Uterus (tissue), 4 donors: ENCODE results near the gene SMIM7. TPM values are rescaled to one million over a fixed set of nuclear protein-coding genes. Genes with fewer than 3 reads are reported as not detected.

Experiments used
- DNase-seq, 2 donors: peaks; one replicate each; pipeline ENCODE4 v3.0.0-alpha.2; 2019 to 2020
- H3K27ac ChIP-seq, 2 donors: fragments of 200-600 bp; sonication (generic); 1 replicate in 1 of 2; 2 replicates in 1 of 2; pipeline ENCODE4 v1.5.1; 2016 to 2018
- H3K27me3 ChIP-seq, 2 donors: fragments of 200-600 bp; sonication (generic); one replicate each; pipeline ENCODE4 v1.5.1; 2018 to 2019; ENCODE audit warnings: control low read depth in 1 of 2
- H3K36me3 ChIP-seq, 2 donors: fragments of 200-600 bp; sonication (generic); one replicate each; pipeline ENCODE4 v1.5.1; 2019; ENCODE audit warnings: control low read depth in 1 of 2
- H3K4me1 ChIP-seq, 2 donors: fragments of 200-600 bp; sonication (generic); one replicate each; pipeline ENCODE4 v1.5.1; 2018 to 2019; ENCODE audit warnings: control low read depth in 1 of 2
- H3K4me3 ChIP-seq, 2 donors: fragments of 200-600 bp; sonication (generic); 1 replicate in 1 of 2; 2 replicates in 1 of 2; pipeline ENCODE4 v1.5.1; 2018 to 2019; ENCODE audit warnings: mild to moderate bottlenecking in 1 of 2
- H3K9me3 ChIP-seq, 2 donors: fragments of 200-600 bp; sonication (generic); one replicate each; pipeline ENCODE4 v1.5.1; 2019; ENCODE audit warnings: control low read depth in 1 of 2
- POLR2A ChIP-seq, 2 donors: fragments of 450-650 bp; IDR thresholded peaks; one replicate each; pipeline ENCODE4 v1.6.1; 2016; ENCODE audit warnings: antibody characterized with exemption in 2 of 2, mild to moderate bottlenecking in 1 of 2, moderate library complexity in 1 of 2
- intact Hi-C: fragments of 100-400 bp; cut with DNase I; formaldehyde crosslinking; loops from one replicate; pipeline ENCODE4 v1.15.1; 2023; ENCODE audit warnings: low total_unique reads
- total RNA-seq, 4 donors: library from RNA; depleted of rRNA in 3 of 4; stranded (reverse); fragments of >200 nt in 3 of 4; gene quantifications; one replicate each; pipeline versions ENCODE4 v1.1.0 to v1.2.4, GENCODE V29; 2014 to 2023
- TF ChIP-seq, protein P1 (sequence below), 4 experiments: fragments of 200-600 bp in 2 of 4; fragments of 450-650 bp in 2 of 4; sonication (generic) in 2 of 4; IDR thresholded peaks; one replicate each; pipeline ENCODE4 v1.5.1; 2016 to 2019; ENCODE audit warnings: antibody characterized with exemption in 4 of 4, mild to moderate bottlenecking in 2 of 4, moderate library complexity in 1 of 4
- donor health status: DM: yes; HTN: yes; CAD: no.

Gene SMIM7
- total RNA-seq, 4 donors from 2014 or later = 26.6 to 144 (median 85.0) TPM

DNA sequence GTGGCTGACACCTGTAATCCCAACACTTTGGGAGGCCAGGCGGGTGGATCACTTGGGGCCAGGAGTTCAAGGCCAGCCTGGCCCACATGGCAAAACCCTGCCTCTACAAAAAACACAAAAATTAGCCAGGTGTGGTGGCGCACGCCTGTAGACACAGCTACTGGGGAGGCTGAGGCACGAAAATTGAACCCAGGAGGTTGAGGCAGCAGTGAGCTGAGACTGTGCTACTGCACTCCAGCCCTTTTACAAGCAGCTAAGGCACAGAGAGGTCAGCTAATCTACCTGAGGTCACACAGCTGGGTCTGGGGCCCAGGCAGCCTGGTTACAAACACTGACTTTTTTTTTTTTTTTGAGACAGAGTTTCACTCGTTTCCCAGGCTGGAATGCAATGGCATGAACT, 59.1 kb downstream of the SMIM7 start:
- TF ChIP-seq, protein P1, sequence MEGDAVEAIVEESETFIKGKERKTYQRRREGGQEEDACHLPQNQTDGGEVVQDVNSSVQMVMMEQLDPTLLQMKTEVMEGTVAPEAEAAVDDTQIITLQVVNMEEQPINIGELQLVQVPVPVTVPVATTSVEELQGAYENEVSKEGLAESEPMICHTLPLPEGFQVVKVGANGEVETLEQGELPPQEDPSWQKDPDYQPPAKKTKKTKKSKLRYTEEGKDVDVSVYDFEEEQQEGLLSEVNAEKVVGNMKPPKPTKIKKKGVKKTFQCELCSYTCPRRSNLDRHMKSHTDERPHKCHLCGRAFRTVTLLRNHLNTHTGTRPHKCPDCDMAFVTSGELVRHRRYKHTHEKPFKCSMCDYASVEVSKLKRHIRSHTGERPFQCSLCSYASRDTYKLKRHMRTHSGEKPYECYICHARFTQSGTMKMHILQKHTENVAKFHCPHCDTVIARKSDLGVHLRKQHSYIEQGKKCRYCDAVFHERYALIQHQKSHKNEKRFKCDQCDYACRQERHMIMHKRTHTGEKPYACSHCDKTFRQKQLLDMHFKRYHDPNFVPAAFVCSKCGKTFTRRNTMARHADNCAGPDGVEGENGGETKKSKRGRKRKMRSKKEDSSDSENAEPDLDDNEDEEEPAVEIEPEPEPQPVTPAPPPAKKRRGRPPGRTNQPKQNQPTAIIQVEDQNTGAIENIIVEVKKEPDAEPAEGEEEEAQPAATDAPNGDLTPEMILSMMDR (IDR thresholded peaks at IDR 0.05) = no peak
- TF ChIP-seq POLR2A (IDR thresholded peaks at IDR 0.05) = no peak
- intact Hi-C loops = no loop called here
- H3K4me1 ChIP-seq = peaks cover 0 to 17% of the 10 kb centered on the region in 2 donors

DNA sequence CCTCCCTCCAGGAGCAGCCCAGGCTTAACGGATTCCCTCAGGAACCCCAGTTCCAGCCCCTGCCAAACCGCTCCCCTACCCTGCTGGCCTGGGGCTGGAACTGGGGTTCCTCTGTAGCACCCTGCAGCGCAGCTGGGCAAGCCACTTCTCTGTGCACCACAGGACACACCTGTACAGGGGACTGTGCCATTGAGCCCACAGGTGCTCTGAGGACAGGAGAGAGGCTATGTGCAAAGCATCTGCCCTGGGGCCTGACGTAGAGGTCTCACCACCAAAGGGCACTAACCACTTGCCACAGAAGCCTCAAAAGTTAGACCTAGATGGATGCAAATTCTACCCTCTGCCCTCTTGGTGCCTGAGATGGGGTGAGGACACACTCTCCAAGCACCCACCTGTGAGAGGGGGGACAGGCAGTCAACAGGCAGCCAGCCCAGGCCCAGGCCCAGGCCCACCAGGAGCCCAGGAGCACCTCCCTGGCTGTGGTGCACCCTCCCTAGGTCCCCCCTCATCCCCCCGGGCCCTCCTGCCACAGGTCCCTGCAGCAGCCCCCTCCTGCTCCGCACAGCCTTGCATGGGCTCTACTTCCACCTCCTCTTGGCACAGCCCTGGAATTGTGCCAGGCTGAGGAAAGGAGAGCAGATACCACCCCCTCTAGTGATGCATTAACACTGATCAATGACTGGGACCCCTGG, 60.1 kb downstream of the SMIM7 start:
- H3K4me1 ChIP-seq = peaks cover 0 to 17% of the 10 kb centered on the region in 2 donors
- TF ChIP-seq, protein P1 (IDR thresholded peaks at IDR 0.05) = no peak
- no peak for TF ChIP-seq POLR2A (IDR thresholded peaks at IDR 0.05)
- intact Hi-C loops = no loop called here

More for the DNA sequence above, 59.1 kb downstream of the SMIM7 start:
- Histone ChIP-seq H3K27ac (peak overlapping the region; percentile 75 to 85), H3K27me3 (no peaks in the 10 kb centered on the region), H3K9me3 (no peaks in the 10 kb centered on the region), H3K36me3 (no peaks in the 10 kb centered on the region), H3K4me3 (no peak overlapping the region)
- DNase-seq = no peak

DNA sequence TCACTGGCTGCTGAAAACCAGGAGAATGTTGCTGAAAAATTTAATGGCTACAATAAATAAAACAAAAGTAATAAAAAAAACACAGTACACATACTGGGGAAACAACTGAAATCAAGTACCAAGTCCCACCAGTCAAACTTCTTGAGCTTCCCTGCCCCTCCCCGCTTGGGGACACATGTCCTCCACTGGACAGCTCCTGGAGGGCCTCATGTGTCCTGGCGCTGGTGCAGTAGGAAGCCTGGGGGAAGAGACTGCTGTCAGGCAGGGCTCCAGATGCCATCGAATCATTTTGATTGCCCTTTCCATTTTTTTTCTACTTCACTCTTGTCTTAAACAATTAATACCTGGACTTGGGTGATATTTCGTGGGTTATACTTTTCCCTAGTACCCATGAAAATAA, 61.1 kb downstream of the SMIM7 start:
- no peaks in the 10 kb centered on the region for H3K9me3 ChIP-seq
- no peak for DNase-seq
- H3K4me3 ChIP-seq = no peak overlapping the region
- H3K27me3 ChIP-seq = no peaks in the 10 kb centered on the region
- intact Hi-C loops = no loop called here
- H3K4me1 ChIP-seq = peaks cover 0 to 17% of the 10 kb centered on the region in 2 donors
- no peak for TF ChIP-seq POLR2A (IDR thresholded peaks at IDR 0.05)
- TF ChIP-seq, protein P1 (IDR thresholded peaks at IDR 0.05) = no peak
- H3K36me3 ChIP-seq = no peaks in the 10 kb centered on the region
- peak overlapping the region; percentile 75 to 85 for H3K27ac ChIP-seq

More for the DNA sequence above, 60.1 kb downstream of the SMIM7 start:
- Histone ChIP-seq H3K4me3 (no peak overlapping the region), H3K9me3 (no peaks in the 10 kb centered on the region), H3K27me3 (no peaks in the 10 kb centered on the region), H3K27ac (peak overlapping the region; percentile 75 to 85), H3K36me3 (no peaks in the 10 kb centered on the region)
- DNase-seq = no peak

DNA sequence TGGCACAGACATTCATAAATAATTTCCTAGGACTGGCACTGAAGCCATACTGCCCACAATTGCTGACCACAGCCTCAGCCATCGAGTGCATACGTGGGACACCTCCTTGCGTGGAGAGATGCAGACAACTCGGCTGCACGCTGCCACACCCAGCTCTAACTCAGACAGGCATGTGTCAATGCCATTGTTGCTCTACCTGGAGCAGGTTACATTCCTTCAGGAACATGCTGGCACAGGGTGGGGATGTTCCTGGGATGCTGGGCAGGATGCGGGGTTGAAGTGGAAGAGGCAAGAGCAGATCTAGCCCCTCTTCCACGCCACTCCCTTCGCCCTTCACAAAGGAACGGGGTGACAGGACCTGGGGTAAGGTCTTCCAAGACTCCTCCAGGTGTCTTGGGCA, 63.5 kb downstream of the SMIM7 start:
- Histone ChIP-seq H3K27me3 (no peaks in the 10 kb centered on the region), H3K4me3 (no peak overlapping the region), H3K36me3 (no peaks in the 10 kb centered on the region), H3K9me3 (no peaks in the 10 kb centered on the region), H3K27ac (peak overlapping the region in 1 of 2 donors; percentile 85), H3K4me1 (peaks cover 0 to 17% of the 10 kb centered on the region in 2 donors)
- intact Hi-C loops = no loop called here
- no peak for DNase-seq
- no peak for TF ChIP-seq POLR2A (IDR thresholded peaks at IDR 0.05)
- TF ChIP-seq, protein P1 (IDR thresholded peaks at IDR 0.05) = no peak

Other genes with a start within 250 kb of the SMIM7 start
- 10 to 100 TPM; 18.8 to 67.2 (median 39.6) TPM for gene EPS15L1, start 188.2 kb downstream of the SMIM7 start, total RNA-seq
- gene CALR3, start 164.0 kb downstream of the SMIM7 start, total RNA-seq = not detected
- 10 to 100 TPM in 1 of 4 donors, 1 to 10 TPM in 2, under 1 TPM in 1; 0.26 to 11.9 (median 7.5) TPM for gene C19orf44, start 163.8 kb downstream of the SMIM7 start, total RNA-seq
- 10 to 100 TPM in 1 of 4 donors, 1 to 10 TPM in 3; 1.8 to 47.9 (median 7.8) TPM for gene CHERP, start 117.7 kb downstream of the SMIM7 start, total RNA-seq
- 10 to 100 TPM; 10.2 to 39.8 (median 19.8) TPM for gene SLC35E1, start 87.7 kb downstream of the SMIM7 start, total RNA-seq
- 10 to 100 TPM in 1 of 4 donors, 1 to 10 TPM in 3; 1.5 to 13.5 (median 3.6) TPM for gene MED26, start 31.9 kb downstream of the SMIM7 start, total RNA-seq
- gene TMEM38A, start 995 bp upstream of the SMIM7 start, total RNA-seq = 1 to 10 TPM in 2 of 4 donors, not detected in 2; 3.5 to 5.0 TPM
- gene NWD1, start 59.7 kb upstream of the SMIM7 start, total RNA-seq = 1 to 10 TPM in 1 of 4 donors, under 1 TPM in 2, not detected in 1; under 0.01 to 2.6 (median 0.21) TPM
- 100 to 1,000 TPM in 2 of 4 donors, 10 to 100 TPM in 2; 21.2 to 149 (median 92.3) TPM for gene SIN3B, start 169.3 kb upstream of the SMIM7 start, total RNA-seq
- 10 to 100 TPM in 1 of 4 donors, 1 to 10 TPM in 2, under 1 TPM in 1; 0.07 to 20.0 (median 6.3) TPM for gene F2RL3, start 228.9 kb upstream of the SMIM7 start, total RNA-seq